Body of pancreas (tissue), 4 donors: ENCODE data around the gene NPIPA3. TPM values are rescaled to one million over a fixed set of nuclear protein-coding genes. Genes with fewer than 3 reads are reported as not detected.
"Not testable (repeated sequence)": the region's sequence is repeated elsewhere in the genome, so short reads cannot be mapped to it uniquely, and the experiment has no call there.

Experiments used
- ATAC-seq: fragments of 150-250 bp; one replicate; pipeline ENCODE4 v1.9.1; 2016
- DNase-seq, 4 donors: peaks; one replicate each; pipeline ENCODE4 v3.0.0-alpha.2; 2019
- H3K27ac ChIP-seq, 4 donors: fragments of 200-600 bp; sonication (generic); 1 replicate in 3 of 4; 2 replicates in 1 of 4; pipeline versions ENCODE4 v1.5.1 to v1.6.1; 2016 to 2019; ENCODE audit warnings: mild to moderate bottlenecking in 1 of 4, mixed read lengths in 1 of 4, moderate library complexity in 1 of 4
- H3K27me3 ChIP-seq, 2 donors: fragments of 200-600 bp; sonication (generic); one replicate each; pipeline ENCODE4 v1.6.0; 2016; ENCODE audit warnings: mild to moderate bottlenecking in 1 of 2
- H3K36me3 ChIP-seq, 2 donors: fragments of 200-600 bp; sonication (generic); replicated peaks in 1 of 2; 2 replicates each; pipeline ENCODE4 v1.5.1; 2016; ENCODE audit warnings: low read depth in 2 of 2; ENCODE audit not compliant: insufficient read depth in 1 of 2
- H3K4me1 ChIP-seq: fragments of 200-600 bp; sonication (generic); one replicate; pipeline ENCODE4 v1.6.0; 2016
- H3K4me3 ChIP-seq, 2 donors: fragments of 200-600 bp; sonication (generic); 1 replicate in 1 of 2; 2 replicates in 1 of 2; pipeline ENCODE4 v1.5.1; 2016 to 2019
- H3K9me3 ChIP-seq, 3 donors: fragments of 200-600 bp; sonication (generic); 1 replicate in 2 of 3; 2 replicates in 1 of 3; pipeline ENCODE4 v1.5.1; 2016
- CTCF ChIP-seq, 7 experiments: fragments of 450-650 bp in 4 of 7; fragments of 200-600 bp in 3 of 7; sonication (generic) in 3 of 7; IDR thresholded peaks; one replicate each; pipeline ENCODE4 v1.5.1; 2016 to 2019; ENCODE audit warnings: antibody characterized with exemption in 7 of 7
- WGBS, 2 donors: methylation state at CpG; one replicate each; pipeline ENCODE4 v1.1.5; 2017; 5-methylcytosine and 5-hydroxymethylcytosine counted together
- intact Hi-C: fragments of 100-400 bp; cut with DNase I; formaldehyde crosslinking; loops from one replicate; pipeline ENCODE4 v1.15.1; 2023
- total RNA-seq, 2 donors: library from RNA; depleted of rRNA; stranded (reverse); fragments of >200 nt; gene quantifications; one replicate each; pipeline ENCODE4 v1.1.0, GENCODE V29; 2016

The NPIPA3 gene
- total RNA-seq, 2 donors from 2014 or later = not detected

- peak in 1 of 7 experiments; percentile 13 for TF ChIP-seq CTCF (IDR thresholded peaks at IDR 0.05)
- H3K27ac ChIP-seq, H3K4me3 ChIP-seq, DNase-seq, H3K36me3 ChIP-seq, H3K27me3 ChIP-seq, intact Hi-C loops, H3K4me1 ChIP-seq, H3K9me3 ChIP-seq: not testable (repeated sequence)
- WGBS, 2 donors = 26% methylated on average over 2 of the region's 7 CpGs; no CpG with 5 or more reads in 1 of the 2 donors
- ATAC-seq = peak; percentile 45
These were observed 1.4 kb upstream of the NPIPA3 start for GRCh38 chr16:14701859-14702258.

- H3K4me3 ChIP-seq, ATAC-seq, intact Hi-C loops, H3K27ac ChIP-seq, H3K27me3 ChIP-seq, H3K36me3 ChIP-seq, DNase-seq, H3K4me1 ChIP-seq, H3K9me3 ChIP-seq: not testable (repeated sequence)
- no CpG with 5 or more reads among the region's 11 CpGs for WGBS, 2 donors
These were observed 539 bp upstream of the NPIPA3 start for GRCh38 chr16:14702672-14703071.

- H3K4me3 ChIP-seq, H3K9me3 ChIP-seq, DNase-seq, H3K27ac ChIP-seq, intact Hi-C loops, H3K27me3 ChIP-seq, ATAC-seq, H3K36me3 ChIP-seq, H3K4me1 ChIP-seq: not testable (repeated sequence)
- no CpG with 5 or more reads among the region's 28 CpGs for WGBS, 2 donors
These were observed 30.0 kb downstream of the NPIPA3 start for GRCh38 chr16:14733233-14733632.

- WGBS, 2 donors = no CpG with 5 or more reads among the region's 10 CpGs
These were observed 37.7 kb downstream of the NPIPA3 start for GRCh38 chr16:14740832-14741385.

GRCh38 chr16:14741794-14742193 lies 38.6 kb downstream of the NPIPA3 start:
- no CpG with 5 or more reads among the region's 11 CpGs for WGBS, 2 donors
- not testable (repeated sequence) for ATAC-seq

More at GRCh38 chr16:14740832-14741385, 37.7 kb downstream of the NPIPA3 start:
- H3K27me3 ChIP-seq, intact Hi-C loops, H3K36me3 ChIP-seq, H3K9me3 ChIP-seq, DNase-seq, H3K4me3 ChIP-seq, H3K27ac ChIP-seq, H3K4me1 ChIP-seq: not testable (repeated sequence)
- ATAC-seq = peak; percentile 52

GRCh38 chr16:14742273-14743128 lies 39.3 kb downstream of the NPIPA3 start, which contains the start of gene NPIPA2:
TSS of gene NPIPA2 (plus strand) at chr16:14742533. CDS start at chr16:14748066, 5,533 bp downstream.
- DNase-seq, H3K36me3 ChIP-seq, H3K4me3 ChIP-seq, H3K4me1 ChIP-seq, H3K9me3 ChIP-seq, H3K27ac ChIP-seq, H3K27me3 ChIP-seq, intact Hi-C loops: not testable (repeated sequence)
- peak; percentile 98 for ATAC-seq
- no CpG with 5 or more reads among the region's 73 CpGs for WGBS, 2 donors

More at GRCh38 chr16:14741794-14742193, 38.6 kb downstream of the NPIPA3 start:
- H3K27me3 ChIP-seq, H3K4me1 ChIP-seq, intact Hi-C loops, H3K36me3 ChIP-seq, DNase-seq, H3K9me3 ChIP-seq, H3K27ac ChIP-seq, H3K4me3 ChIP-seq: not testable (repeated sequence)

GRCh38 chr16:14773654-14774053 lies 70.4 kb downstream of the NPIPA3 start:
- H3K4me3 ChIP-seq, ATAC-seq, H3K27ac ChIP-seq, intact Hi-C loops, H3K27me3 ChIP-seq, DNase-seq, H3K4me1 ChIP-seq, H3K36me3 ChIP-seq, H3K9me3 ChIP-seq: not testable (repeated sequence)
- no CpG with 5 or more reads among the region's 2 CpGs for WGBS, 2 donors

GRCh38 chr16:14775624-14776023 lies 72.4 kb downstream of the NPIPA3 start:
- H3K36me3 ChIP-seq, H3K4me1 ChIP-seq, H3K9me3 ChIP-seq, H3K4me3 ChIP-seq, ATAC-seq, H3K27me3 ChIP-seq, H3K27ac ChIP-seq, DNase-seq, intact Hi-C loops: not testable (repeated sequence)
- no CpG with 5 or more reads among the region's 2 CpGs for WGBS, 2 donors

Other genes starting within 250 kb of the NPIPA3 start
- 10 to 100 TPM; 24.1 to 99.9 TPM for gene PARN, start 73.2 kb upstream of the NPIPA3 start, total RNA-seq
- 10 to 100 TPM; 38.2 to 43.6 TPM for gene BFAR, start 70.5 kb upstream of the NPIPA3 start, total RNA-seq
- 1 to 10 TPM in 1 of 2 donors, not detected in 1; 2.6 TPM for gene PLA2G10, start 9.1 kb upstream of the NPIPA3 start, total RNA-seq
- not detected for gene NPIPA2, start 39.1 kb downstream of the NPIPA3 start, total RNA-seq
- gene NOMO1, start 130.3 kb downstream of the NPIPA3 start, total RNA-seq = 100 to 1,000 TPM in 1 of 2 donors, 10 to 100 TPM in 1; 49.4 to 102 TPM
- 10 to 100 TPM; 38.1 to 46.8 TPM for gene NPIPA1, start 234.0 kb downstream of the NPIPA3 start, total RNA-seq